C4-2B (cell line): ENCODE measurements around the gene ST3GAL5.
A peak's percentile ranks its signal among the peaks of the same experiment; 100 is the strongest.

Experiments used
- H3K27ac ChIP-seq: fragments of 450-650 bp; 2 replicates; pipeline ENCODE4 v1.5.1; 2017
- CTCF ChIP-seq: fragments of 450-650 bp; conservative IDR thresholded peaks from 2 replicates; pipeline ENCODE4 v1.5.1; 2017; ENCODE audit warnings: mild to moderate bottlenecking
- ZFX ChIP-seq: fragments of 450-650 bp; IDR thresholded peaks from 2 replicates; pipeline ENCODE4 v1.6.1; 2017

ST3GAL5 gene

GRCh38 chr2:85813211-85813981 lies 75.4 kb downstream of the ST3GAL5 start:
- no peak for TF ChIP-seq CTCF
- TF ChIP-seq ZFX: no peak
- no peak overlapping the region for H3K27ac ChIP-seq

GRCh38 chr2:85812094-85812735 lies 76.6 kb downstream of the ST3GAL5 start:
- TF ChIP-seq ZFX: no peak
- no peak for TF ChIP-seq CTCF
- H3K27ac ChIP-seq: no peak overlapping the region

DNA sequence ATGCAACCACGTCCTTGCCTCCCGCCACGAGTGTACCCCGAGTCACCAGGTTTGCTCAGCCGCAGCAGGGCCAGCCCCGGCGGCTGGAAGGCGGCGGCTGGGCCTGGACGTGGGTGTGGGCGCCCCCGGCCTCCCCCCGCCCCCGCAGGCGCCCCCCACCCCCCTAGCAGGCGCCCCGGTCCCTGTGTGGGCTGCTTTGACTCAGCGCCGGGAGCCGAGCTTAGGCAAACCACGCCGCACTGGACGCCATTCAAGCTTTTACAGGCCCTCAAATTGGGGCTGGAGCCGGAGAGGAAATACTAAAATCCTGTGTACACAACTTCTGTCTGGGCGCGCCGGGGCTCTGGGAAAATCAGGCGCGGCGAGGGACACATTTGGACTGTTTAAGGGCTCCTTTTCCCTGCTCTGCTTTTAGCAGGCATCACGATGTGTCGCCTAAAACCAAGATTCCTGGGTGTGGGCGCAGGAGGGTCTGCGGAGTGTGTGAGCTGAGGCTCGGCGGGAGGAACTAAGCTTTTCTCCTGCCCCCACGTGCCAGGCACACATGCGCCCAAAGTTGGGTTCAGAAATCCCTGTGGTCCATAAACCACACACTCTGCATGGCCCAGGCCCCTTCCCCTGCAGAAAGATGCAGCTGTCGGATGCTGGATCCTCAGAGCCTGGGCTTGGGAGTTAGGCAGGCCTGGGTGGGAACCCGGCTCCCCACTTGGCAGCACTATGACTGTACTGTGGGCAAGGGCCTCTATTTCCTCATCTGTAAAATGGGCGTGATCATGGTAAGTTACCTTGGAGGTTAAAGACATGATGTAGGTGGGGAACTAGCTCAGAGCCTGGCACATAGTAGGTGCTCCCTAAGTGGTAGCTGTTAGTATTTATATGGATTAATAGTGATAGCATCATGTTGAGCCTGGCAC lies 77.4 kb downstream of the ST3GAL5 start:
- peak overlapping the region; percentile 19; the same call in 1 of the 2 replicates for H3K27ac ChIP-seq
- TF ChIP-seq ZFX (no peak), CTCF (no peak)

DNA sequence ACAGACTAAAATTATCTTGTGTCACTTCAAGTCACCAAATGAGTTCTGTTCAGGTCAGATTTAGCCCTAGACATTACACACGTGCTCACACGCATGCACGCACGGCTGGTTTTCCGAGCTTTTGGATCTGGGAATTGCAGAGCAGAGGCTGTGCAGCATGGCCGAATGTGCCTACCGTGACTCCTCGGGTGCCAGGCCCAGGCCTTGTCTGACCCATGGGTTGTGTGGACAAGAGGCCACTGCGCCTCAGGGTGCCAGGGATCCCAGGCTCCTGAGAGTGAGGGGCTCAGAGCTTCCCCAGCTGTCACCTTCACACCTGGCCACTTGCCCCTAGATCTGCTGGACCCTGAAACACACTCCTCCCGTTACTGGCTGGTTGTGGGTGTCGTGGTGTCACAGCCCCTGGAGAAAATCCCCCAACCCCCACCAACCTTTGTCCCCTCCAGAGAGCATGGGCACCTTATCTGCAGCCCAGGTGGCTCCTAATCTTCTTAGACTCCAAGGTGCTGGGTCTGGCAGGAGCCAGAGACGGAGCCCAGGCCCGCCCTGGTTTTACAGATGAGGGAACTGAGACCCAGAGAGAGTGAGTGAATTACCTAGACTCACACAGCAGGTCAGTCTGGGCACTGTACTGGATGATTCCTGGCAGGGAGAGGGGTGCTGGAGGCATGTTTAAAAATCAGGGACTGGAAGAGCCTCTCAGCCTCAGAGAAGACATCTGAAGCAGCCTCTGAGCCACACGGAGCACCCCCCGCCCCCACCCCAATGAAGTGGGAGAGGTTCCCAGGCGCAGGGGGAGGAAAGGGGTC lies 78.2 kb downstream of the ST3GAL5 start:
- peak overlapping the region; percentile 19; the same call in 1 of the 2 replicates for H3K27ac ChIP-seq
- TF ChIP-seq ZFX (no peak), CTCF (no peak)

- no peak overlapping the region for H3K27ac ChIP-seq
- TF ChIP-seq CTCF: no peak
- no peak for TF ChIP-seq ZFX
These were observed 81.0 kb downstream of the ST3GAL5 start for GRCh38 chr2:85807756-85808155.

DNA sequence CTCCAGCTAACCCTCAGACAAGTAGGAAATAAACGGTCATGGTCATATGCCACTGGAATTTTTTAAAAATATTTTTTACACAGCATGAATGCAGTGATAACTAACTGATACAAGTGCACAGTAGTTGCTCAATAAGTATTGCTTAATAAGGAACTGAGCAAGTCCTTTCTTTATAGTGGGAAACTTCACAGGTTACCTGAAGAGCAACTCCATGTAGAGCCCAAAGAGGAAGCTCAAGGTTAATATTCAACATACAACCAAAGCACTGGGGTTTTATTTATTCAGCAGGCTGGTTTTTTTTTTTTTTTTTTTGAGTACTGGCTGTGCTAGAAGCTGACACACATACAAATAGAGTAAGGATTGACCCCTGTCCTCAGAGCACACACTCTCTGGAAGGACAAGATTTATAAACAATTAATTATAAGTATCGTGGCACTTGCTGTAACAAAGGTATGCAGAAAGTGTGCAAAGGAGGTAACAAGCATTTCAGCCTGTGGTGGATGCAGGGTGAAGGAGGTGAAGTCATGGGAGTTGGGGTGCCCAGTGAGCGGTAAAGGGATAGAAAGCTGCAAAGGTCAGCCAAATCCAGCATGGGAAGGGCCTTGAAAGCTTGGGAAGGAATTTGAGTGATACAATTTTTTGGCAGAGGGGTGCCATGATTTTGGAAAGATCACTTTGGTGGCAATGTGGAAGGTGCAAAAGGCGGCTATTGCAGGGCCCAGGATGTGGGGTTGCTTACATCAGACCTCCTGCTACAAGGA lies 82.3 kb downstream of the ST3GAL5 start:
- TF ChIP-seq ZFX: no peak
- TF ChIP-seq CTCF: no peak
- no peak overlapping the region for H3K27ac ChIP-seq
